ENCODE results near the gene RGS9.
"Not testable (repeated sequence)": the region's sequence is repeated elsewhere in the genome, so short reads cannot be mapped to it uniquely, and the experiment has no call there.

- TF ChIP-seq EP300, CTCF, POLR2AphosphoS5 (IDR thresholded peaks at IDR 0.05): not testable (repeated sequence)
Observed at GRCh38 chr17:65092721-65093356, 44.3 kb upstream of the RGS9 start.
